ENCODE results near the gene CLEC16A. TPM values are rescaled to one million over a fixed set of nuclear protein-coding genes. Genes with fewer than 3 reads are reported as not detected.

The CLEC16A gene
- total and polyA plus RNA-seq, 2 donors (not counting 1 experiment from before 2014, with no cell fraction given): 21.9 to 79.5 TPM

- no peaks in the 10 kb centered on the region for H4K20me1 ChIP-seq (ENCODE audit: control insufficient read depth, insufficient read depth, low read length, poor library complexity, severe bottlenecking)
- ATAC-seq (ENCODE audit: low read depth): no peak
- no peak overlapping the region for H3K4me2 ChIP-seq (replicated peaks; ENCODE audit: low read depth, low read length, poor library complexity, severe bottlenecking)
- no peak for DNase-seq
- no peak overlapping the region for H3K27ac ChIP-seq (ENCODE audit: low read length in 2 of 2)
- H3K4me1 ChIP-seq (ENCODE audit: control insufficient read depth in 2 of 2, insufficient read depth in 2 of 2, low read length in 2 of 2): peaks cover 18 to 20% of the 10 kb centered on the region in 2 donors
- Mint-ChIP-seq H3K27me3 (no peaks in the 10 kb centered on the region), H3K27ac (no peak overlapping the region), H3K4me1 (peaks cover 25% of the 10 kb centered on the region), H3K9me3 (ENCODE audit: insufficient read depth) (no peaks in the 10 kb centered on the region), H3K4me3 (no peak overlapping the region)
- H3K4me3 ChIP-seq (ENCODE audit: control extremely low read depth in 1 of 5, extremely low read depth in 1 of 5, insufficient read depth in 1 of 5, low read depth in 2 of 5, low read length in 4 of 5): no peak overlapping the region
- H2AFZ ChIP-seq (ENCODE audit: insufficient read depth, low read depth, low read length, poor library complexity, severe bottlenecking): no peak overlapping the region
- H3K79me2 ChIP-seq (ENCODE audit: control insufficient read depth, insufficient read depth, low read length): peaks cover 7% of the 10 kb centered on the region
- no peak overlapping the region for H3K9ac ChIP-seq (ENCODE audit: low read length)
- no peaks in the 10 kb centered on the region for H3K27me3 ChIP-seq (replicated peaks in 1 of 4; ENCODE audit: control extremely low read depth in 1 of 4, control insufficient read depth in 3 of 4, insufficient read depth in 4 of 4, low read length in 3 of 4)
- ChIA-PET POLR2A (no interaction called here), CTCF (no interaction called here)
- intact Hi-C loops (cut with micrococcal nuclease): loop anchor here (5.0 kb wide), 2 partner anchors 74 to 126 kb away; no protein-coding TSS in a partner anchor
- H3K36me3 ChIP-seq (replicated peaks in 1 of 2; ENCODE audit: control extremely low read depth in 1 of 2, control insufficient read depth in 1 of 2, extremely low read depth in 1 of 2, insufficient read depth in 2 of 2, low read length in 1 of 2): peaks cover 0 to 11% of the 10 kb centered on the region in 2 experiments
- peaks cover 0 to 11% (median 4%) of the 10 kb centered on the region in 3 donors for H3K9me3 ChIP-seq (ENCODE audit: control extremely low read depth in 1 of 3, control insufficient read depth in 2 of 3, insufficient read depth in 1 of 3, low read length in 2 of 3)
- TF ChIP-seq EZH2 (IDR thresholded peaks at IDR 0.05; ENCODE audit: borderline replicate concordance, insufficient read depth, low read depth, low read length, poor library complexity, severe bottlenecking): no peak
- TF ChIP-seq CTCF (IDR thresholded peaks at IDR 0.05): no peak
These were observed 164.1 kb downstream of the CLEC16A start for GRCh38 chr16:11108466-11108805.

GRCh38 chr16:11109566-11109965, 165.2 kb downstream of the CLEC16A start:
- ATAC-seq (ENCODE audit: low read depth): no peak
- peaks cover 7% of the 10 kb centered on the region for H3K79me2 ChIP-seq (ENCODE audit: control insufficient read depth, insufficient read depth, low read length)
- H3K9me3 ChIP-seq (ENCODE audit: control extremely low read depth in 1 of 3, control insufficient read depth in 2 of 3, insufficient read depth in 1 of 3, low read length in 2 of 3): peaks cover 0 to 11% (median 4%) of the 10 kb centered on the region in 3 donors
- no peak overlapping the region for H3K27ac Mint-ChIP-seq
- no peak for DNase-seq
- no peak overlapping the region for H3K27ac ChIP-seq (ENCODE audit: low read length in 2 of 2)
- H3K27me3 Mint-ChIP-seq: no peaks in the 10 kb centered on the region
- no peaks in the 10 kb centered on the region for H3K9me3 Mint-ChIP-seq (ENCODE audit: insufficient read depth)
- POLR2A ChIA-PET: interaction anchor here (0.7 kb wide), 1 partner anchor 143 kb away, joined by 5 read pairs; no protein-coding TSS in a partner anchor
- intact Hi-C loops (cut with micrococcal nuclease): loop anchor here (5.0 kb wide), 2 partner anchors 73 to 127 kb away; no protein-coding TSS in a partner anchor
- no peak overlapping the region for H3K4me3 ChIP-seq (ENCODE audit: control extremely low read depth in 1 of 5, extremely low read depth in 1 of 5, insufficient read depth in 1 of 5, low read depth in 2 of 5, low read length in 4 of 5)
- peaks cover 0 to 11% of the 10 kb centered on the region in 2 experiments for H3K36me3 ChIP-seq (replicated peaks in 1 of 2; ENCODE audit: control extremely low read depth in 1 of 2, control insufficient read depth in 1 of 2, extremely low read depth in 1 of 2, insufficient read depth in 2 of 2, low read length in 1 of 2)
- TF ChIP-seq EZH2 (IDR thresholded peaks at IDR 0.05; ENCODE audit: borderline replicate concordance, insufficient read depth, low read depth, low read length, poor library complexity, severe bottlenecking) (no peak), CTCF (IDR thresholded peaks at IDR 0.05) (no peak)
- H3K27me3 ChIP-seq (replicated peaks in 1 of 4; ENCODE audit: control extremely low read depth in 1 of 4, control insufficient read depth in 3 of 4, insufficient read depth in 4 of 4, low read length in 3 of 4): no peaks in the 10 kb centered on the region
- H3K9ac ChIP-seq (ENCODE audit: low read length): no peak overlapping the region
- H3K4me3 Mint-ChIP-seq: no peak overlapping the region
- peaks cover 15% of the 10 kb centered on the region in 2 donors for H3K4me1 ChIP-seq (ENCODE audit: control insufficient read depth in 2 of 2, insufficient read depth in 2 of 2, low read length in 2 of 2)
- 94% methylated on average over 3 of the region's 6 CpGs for WGBS (ENCODE audit: insufficient coverage)
- H2AFZ ChIP-seq (ENCODE audit: insufficient read depth, low read depth, low read length, poor library complexity, severe bottlenecking): no peak overlapping the region
- CTCF ChIA-PET: no interaction called here
- no peak overlapping the region for H3K4me2 ChIP-seq (replicated peaks; ENCODE audit: low read depth, low read length, poor library complexity, severe bottlenecking)
- peaks cover 15% of the 10 kb centered on the region for H3K4me1 Mint-ChIP-seq
- no peaks in the 10 kb centered on the region for H4K20me1 ChIP-seq (ENCODE audit: control insufficient read depth, insufficient read depth, low read length, poor library complexity, severe bottlenecking)
